CD14-positive monocyte (primary cell): ENCODE results near the gene MPRIP. TPM values are rescaled to one million over a fixed set of nuclear protein-coding genes. Genes with fewer than 3 reads are reported as not detected.

Experiments used
- DNase-seq, 3 donors: peaks; one replicate each; pipeline ENCODE4 v3.0.0-alpha.2; 2011 to 2022
- H2AFZ ChIP-seq: 2 replicates; pipeline ENCODE4 v1.6.0; 2012; ENCODE audit warnings: mild to moderate bottlenecking, low read depth, low read length, inconsistent platforms; ENCODE audit not compliant: insufficient read depth, poor library complexity, severe bottlenecking
- H3K27ac ChIP-seq, 2 donors: 1 replicate in 1 of 2; 2 replicates in 1 of 2; pipeline ENCODE4 v1.5.1; 2012 to 2013; ENCODE audit warnings: low read length in 2 of 2, control low read depth in 1 of 2, inconsistent platforms in 1 of 2, low read depth in 1 of 2, mild to moderate bottlenecking in 1 of 2
- H3K27me3 ChIP-seq, 2 donors: one replicate each; pipeline versions ENCODE4 v1.6.0 to v1.6.1; 2011 to 2013; ENCODE audit warnings: low read length in 2 of 2; ENCODE audit not compliant: control insufficient read depth in 2 of 2, insufficient read depth in 2 of 2
- H3K36me3 ChIP-seq, 2 donors: replicated peaks in 1 of 2; 1 replicate in 1 of 2; 2 replicates in 1 of 2; pipeline versions ENCODE4 v1.5.1 to v1.6.1; 2012 to 2013; ENCODE audit warnings: low read length in 2 of 2, control low read depth in 1 of 2, inconsistent platforms in 1 of 2, mild to moderate bottlenecking in 1 of 2; ENCODE audit not compliant: insufficient read depth in 2 of 2, control insufficient read depth in 1 of 2
- H3K4me1 ChIP-seq, 2 donors: 1 replicate in 1 of 2; 2 replicates in 1 of 2; pipeline versions ENCODE4 v1.5.1 to v1.6.1; 2012 to 2013; ENCODE audit warnings: low read length in 2 of 2, control low read depth in 1 of 2, inconsistent platforms in 1 of 2, mild to moderate bottlenecking in 1 of 2, moderate library complexity in 1 of 2; ENCODE audit not compliant: insufficient read depth in 2 of 2, control insufficient read depth in 1 of 2
- H3K4me2 ChIP-seq: replicated peaks from 2 replicates; pipeline ENCODE3; 2012; ENCODE audit warnings: low read length, moderate library complexity, mild to moderate bottlenecking; ENCODE audit not compliant: poor library complexity, severe bottlenecking; ENCODE audit errors: extremely low read depth
- H3K4me3 ChIP-seq, 3 experiments: fragments of 200-600 bp in 1 of 3; sonication (generic) in 1 of 3; replicated peaks in 1 of 3; 1 replicate in 2 of 3; 2 replicates in 1 of 3; pipeline ENCODE4 v1.5.1; 2011 to 2013; ENCODE audit warnings: low read length in 3 of 3, mild to moderate bottlenecking in 3 of 3, control low read depth in 2 of 3, low read depth in 2 of 3, inconsistent platforms in 1 of 3, moderate library complexity in 1 of 3
- H3K79me2 ChIP-seq: 2 replicates; pipeline ENCODE4 v1.6.0; 2012; ENCODE audit warnings: mild to moderate bottlenecking, control low read depth, inconsistent platforms, low read length, moderate library complexity; ENCODE audit not compliant: insufficient read depth
- H3K9ac ChIP-seq: 2 replicates; pipeline ENCODE4 v1.6.0; 2017; ENCODE audit warnings: low read length, mild to moderate bottlenecking; ENCODE audit not compliant: insufficient read depth, poor library complexity, severe bottlenecking
- H3K9me3 ChIP-seq, 2 donors: replicated peaks in 1 of 2; 1 replicate in 1 of 2; 2 replicates in 1 of 2; pipeline versions ENCODE4 v1.5.1 to v1.6.1; 2012 to 2013; ENCODE audit warnings: low read length in 2 of 2, control low read depth in 1 of 2; ENCODE audit not compliant: control insufficient read depth in 1 of 2, insufficient read depth in 1 of 2
- H4K20me1 ChIP-seq: 2 replicates; pipeline ENCODE4 v1.6.0; 2012; ENCODE audit warnings: mild to moderate bottlenecking, low read length, control low read depth, moderate library complexity; ENCODE audit not compliant: insufficient read depth
- H3K27ac Mint-ChIP-seq, 7 donors: one replicate each; pipeline ENCODE4 v1.8.0; 2020; ENCODE audit warnings: mild to moderate bottlenecking in 7 of 7, mixed read lengths in 7 of 7, moderate library complexity in 6 of 7, inconsistent platforms in 2 of 7
- H3K27me3 Mint-ChIP-seq, 3 donors: one replicate each; pipeline ENCODE4 v1.8.0; 2021 to 2022; ENCODE audit warnings: low read depth in 3 of 3, mild to moderate bottlenecking in 3 of 3, mixed read lengths in 3 of 3, moderate library complexity in 3 of 3, inconsistent platforms in 1 of 3
- H3K36me3 Mint-ChIP-seq, 2 donors: one replicate each; pipeline ENCODE4 v1.8.0; 2020; ENCODE audit warnings: mixed read lengths in 2 of 2, inconsistent platforms in 1 of 2, mild to moderate bottlenecking in 1 of 2
- H3K4me1 Mint-ChIP-seq: one replicate; pipeline ENCODE4 v1.8.0; 2020; ENCODE audit warnings: mild to moderate bottlenecking, mixed read lengths
- H3K4me3 Mint-ChIP-seq, 2 donors: one replicate each; pipeline ENCODE4 v1.8.0; 2020; ENCODE audit warnings: mild to moderate bottlenecking in 2 of 2, mixed read lengths in 2 of 2, moderate library complexity in 1 of 2
- H3K9me3 Mint-ChIP-seq, 7 donors: one replicate each; pipeline ENCODE4 v1.8.0; 2020 to 2022; ENCODE audit warnings: mixed read lengths in 7 of 7, mild to moderate bottlenecking in 6 of 7, moderate library complexity in 6 of 7, inconsistent platforms in 2 of 7
- WGBS: methylation state at CpG from one replicate; pipeline ENCODE4 v1.1.5; 2013; ENCODE audit warnings: missing lambda C conversion rate; ENCODE audit not compliant: insufficient coverage; 5-methylcytosine and 5-hydroxymethylcytosine counted together
- intact Hi-C, 2 donors: fragments of 100-400 bp; cut with micrococcal nuclease; formaldehyde crosslinking; loops; one replicate each; pipeline versions ENCODE4 v1.15.0 to v1.15.1; 2023
- polyA plus RNA-seq, 3 donors: library from polyadenylated mRNA; depleted of rRNA in 1 of 3; unstranded in 2 of 3; stranded (reverse) in 1 of 3; fragments of 300-500 nt in 2 of 3; fragments of >200 nt in 1 of 3; fragmentation: Illumina TruSeq in 2 of 3; gene quantifications; 1 replicate in 2 of 3; 2 replicates in 1 of 3; pipeline ENCODE4 v1.2.3, GENCODE V29; 2012 to 2021
- TF ChIP-seq, protein P1 (sequence below): fragments of 200-600 bp; IDR thresholded peaks from one replicate; pipeline ENCODE4 v1.8.0; 2022; ENCODE audit warnings: antibody characterized with exemption, mild to moderate bottlenecking

MPRIP gene
- polyA plus RNA-seq, 3 donors = 2.0 to 48.7 (median 2.5) TPM

DNA sequence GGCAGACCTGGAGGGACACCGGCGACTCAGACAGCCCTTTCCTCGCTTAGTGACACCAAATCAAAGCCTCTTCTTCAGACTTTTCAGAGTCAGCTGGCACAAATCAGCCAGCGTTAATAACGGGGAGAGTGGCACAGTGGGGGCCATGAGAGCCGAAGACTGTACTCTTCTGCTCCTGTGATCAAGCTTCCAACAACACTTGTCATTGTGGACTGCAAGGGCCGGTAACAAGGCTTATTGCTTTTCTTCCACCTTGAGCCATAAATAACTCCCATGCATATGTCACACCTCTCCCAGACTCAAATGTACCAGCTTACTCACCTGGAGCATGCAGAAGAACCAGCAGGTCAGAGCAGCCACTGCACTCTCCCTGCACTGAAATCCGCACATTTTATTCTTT lies 181.9 kb downstream of the MPRIP start:
- Histone ChIP-seq H2AFZ (no peak overlapping the region), H3K27me3 (no peaks in the 10 kb centered on the region), H3K4me3 (no peak overlapping the region), H3K27ac (no peak overlapping the region), H3K4me1 (no peaks in the 10 kb centered on the region), H4K20me1 (peaks cover 80% of the 10 kb centered on the region), H3K9ac (no peak overlapping the region), H3K79me2 (no peaks in the 10 kb centered on the region), H3K36me3 (peaks cover 95 to 100% of the 10 kb centered on the region in 2 donors), H3K9me3 (no peaks in the 10 kb centered on the region), H3K4me2 (no peak overlapping the region)
- Mint-ChIP-seq H3K4me3 (no peak overlapping the region), H3K27ac (peak overlapping the region in 2 of 7 donors; percentile 8 to 30), H3K9me3 (no peaks in the 10 kb centered on the region), H3K27me3 (no peaks in the 10 kb centered on the region), H3K4me1 (no peaks in the 10 kb centered on the region), H3K36me3 (peaks cover 96 to 100% of the 10 kb centered on the region in 2 donors)
- intact Hi-C loops = no loop called here
- TF ChIP-seq, protein P1, sequence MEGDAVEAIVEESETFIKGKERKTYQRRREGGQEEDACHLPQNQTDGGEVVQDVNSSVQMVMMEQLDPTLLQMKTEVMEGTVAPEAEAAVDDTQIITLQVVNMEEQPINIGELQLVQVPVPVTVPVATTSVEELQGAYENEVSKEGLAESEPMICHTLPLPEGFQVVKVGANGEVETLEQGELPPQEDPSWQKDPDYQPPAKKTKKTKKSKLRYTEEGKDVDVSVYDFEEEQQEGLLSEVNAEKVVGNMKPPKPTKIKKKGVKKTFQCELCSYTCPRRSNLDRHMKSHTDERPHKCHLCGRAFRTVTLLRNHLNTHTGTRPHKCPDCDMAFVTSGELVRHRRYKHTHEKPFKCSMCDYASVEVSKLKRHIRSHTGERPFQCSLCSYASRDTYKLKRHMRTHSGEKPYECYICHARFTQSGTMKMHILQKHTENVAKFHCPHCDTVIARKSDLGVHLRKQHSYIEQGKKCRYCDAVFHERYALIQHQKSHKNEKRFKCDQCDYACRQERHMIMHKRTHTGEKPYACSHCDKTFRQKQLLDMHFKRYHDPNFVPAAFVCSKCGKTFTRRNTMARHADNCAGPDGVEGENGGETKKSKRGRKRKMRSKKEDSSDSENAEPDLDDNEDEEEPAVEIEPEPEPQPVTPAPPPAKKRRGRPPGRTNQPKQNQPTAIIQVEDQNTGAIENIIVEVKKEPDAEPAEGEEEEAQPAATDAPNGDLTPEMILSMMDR = no peak
- DNase-seq = no peak
- WGBS = 88% methylated on average over 8 of the region's 8 CpGs

- Histone ChIP-seq H3K79me2 (peaks cover under 1% of the 10 kb centered on the region), H4K20me1 (peaks cover 84% of the 10 kb centered on the region), H3K9ac (no peak overlapping the region), H3K36me3 (peaks cover 98 to 100% of the 10 kb centered on the region in 2 donors), H3K27ac (no peak overlapping the region), H3K4me1 (no peaks in the 10 kb centered on the region), H3K4me2 (no peak overlapping the region), H3K9me3 (no peaks in the 10 kb centered on the region), H2AFZ (no peak overlapping the region), H3K27me3 (no peaks in the 10 kb centered on the region), H3K4me3 (no peak overlapping the region)
- 97% methylated on average over 9 of the region's 10 CpGs for WGBS
- no peaks in the 10 kb centered on the region for H3K9me3 Mint-ChIP-seq
- H3K4me3 Mint-ChIP-seq = no peak overlapping the region
- no peak for DNase-seq
- H3K27me3 Mint-ChIP-seq = no peaks in the 10 kb centered on the region
- TF ChIP-seq, protein P1 = no peak
- no peak overlapping the region for H3K27ac Mint-ChIP-seq
- intact Hi-C loops = loop anchor here in 1 of 2 donors (5.0 kb wide), 1 partner anchor 36 kb away; no protein-coding TSS in a partner anchor
- H3K36me3 Mint-ChIP-seq = peaks cover 98 to 100% of the 10 kb centered on the region in 2 donors
- H3K4me1 Mint-ChIP-seq = no peaks in the 10 kb centered on the region
Measured at GRCh38 chr17:17225901-17226300, 183.6 kb downstream of the MPRIP start.
